ENCODE results near the gene YIF1A. TPM values are rescaled to one million over a fixed set of nuclear protein-coding genes. Genes with fewer than 3 reads are reported as not detected.
"Not testable (repeated sequence)": the region's sequence is repeated elsewhere in the genome, so short reads cannot be mapped to it uniquely, and the experiment has no call there.

YIF1A gene
- polyA plus RNA-seq, 1 donor from 2014 or later: 51.2 TPM

- H3K27me3 ChIP-seq (ENCODE audit: insufficient read depth, low read depth, low read length): no peaks in the 10 kb centered on the region
- no peaks in the 10 kb centered on the region for H3F3A ChIP-seq (ENCODE audit: insufficient read depth, low read length, poor library complexity, severe bottlenecking)
- no peaks in the 10 kb centered on the region for H4K20me1 ChIP-seq (ENCODE audit: insufficient read depth)
- no peak overlapping the region for H3K27ac ChIP-seq (ENCODE audit: low read length)
- no peak overlapping the region for H2AFZ ChIP-seq (ENCODE audit: low read depth, low read length)
- no peak overlapping the region for H3K9ac ChIP-seq (ENCODE audit: low read length)
- no peaks in the 10 kb centered on the region for H3K36me3 ChIP-seq (ENCODE audit: insufficient read depth, low read length)
- no peak overlapping the region for H3K4me3 ChIP-seq (ENCODE audit: low read length)
- H3K79me2 ChIP-seq (replicated peaks; ENCODE audit: insufficient read depth, low read length): no peaks in the 10 kb centered on the region
- no peaks in the 10 kb centered on the region for H3K9me2 ChIP-seq (ENCODE audit: insufficient read depth, low read length)
- TF ChIP-seq EP300 (conservative IDR thresholded peaks at IDR 0.05; ENCODE audit: poor library complexity, severe bottlenecking): no peak
- no peak for TF ChIP-seq REST (IDR thresholded peaks at IDR 0.05; ENCODE audit: borderline replicate concordance)
- TF ChIP-seq TAF1 (IDR thresholded peaks at IDR 0.05; ENCODE audit: low read depth): no peak
- TF ChIP-seq EZH2 (IDR thresholded peaks at IDR 0.05; ENCODE audit: borderline replicate concordance, insufficient read depth, low read length, poor library complexity, severe bottlenecking): no peak
- no peak for TF ChIP-seq CTCF (IDR thresholded peaks at IDR 0.05; ENCODE audit: poor library complexity, severe bottlenecking)
- TF ChIP-seq POLR2AphosphoS5 (IDR thresholded peaks at IDR 0.05): no peak
- no peak for TF ChIP-seq RAD21 (conservative IDR thresholded peaks at IDR 0.05)
- TF ChIP-seq SMC3 (conservative IDR thresholded peaks at IDR 0.05; ENCODE audit: poor library complexity): no peak
- H3K4me2 ChIP-seq (ENCODE audit: low read length): no peak overlapping the region
- H3K9me3 ChIP-seq (ENCODE audit: low read length): no peaks in the 10 kb centered on the region
These were observed 32.7 kb upstream of the YIF1A start for GRCh38 chr11:66321606-66322005.

- H3K4me3 ChIP-seq (ENCODE audit: low read length); H3K27me3 ChIP-seq (ENCODE audit: insufficient read depth, low read depth, low read length); H3K79me2 ChIP-seq (replicated peaks; ENCODE audit: insufficient read depth, low read length): not testable (repeated sequence)
These were observed 31.8 kb upstream of the YIF1A start for GRCh38 chr11:66320748-66321147.

GRCh38 chr11:66320289-66320688, 31.3 kb upstream of the YIF1A start:
- H3K4me3 ChIP-seq (ENCODE audit: low read length); H3K9me3 ChIP-seq (ENCODE audit: low read length); H3K4me2 ChIP-seq (ENCODE audit: low read length); H3K27me3 ChIP-seq (ENCODE audit: insufficient read depth, low read depth, low read length); H3K9me2 ChIP-seq (ENCODE audit: insufficient read depth, low read length); H3K79me2 ChIP-seq (replicated peaks; ENCODE audit: insufficient read depth, low read length); H2AFZ ChIP-seq (ENCODE audit: low read depth, low read length); H4K20me1 ChIP-seq (ENCODE audit: insufficient read depth); H3K9ac ChIP-seq (ENCODE audit: low read length); H3F3A ChIP-seq (ENCODE audit: insufficient read depth, low read length, poor library complexity, severe bottlenecking); H3K27ac ChIP-seq (ENCODE audit: low read length); H3K36me3 ChIP-seq (ENCODE audit: insufficient read depth, low read length): not testable (repeated sequence)

More at GRCh38 chr11:66320748-66321147, 31.8 kb upstream of the YIF1A start:
- not testable (repeated sequence) for H3K4me2 ChIP-seq (ENCODE audit: low read length); H3K9me2 ChIP-seq (ENCODE audit: insufficient read depth, low read length); H3K27ac ChIP-seq (ENCODE audit: low read length); H3F3A ChIP-seq (ENCODE audit: insufficient read depth, low read length, poor library complexity, severe bottlenecking); H2AFZ ChIP-seq (ENCODE audit: low read depth, low read length); H3K9me3 ChIP-seq (ENCODE audit: low read length); H3K36me3 ChIP-seq (ENCODE audit: insufficient read depth, low read length); H4K20me1 ChIP-seq (ENCODE audit: insufficient read depth); H3K9ac ChIP-seq (ENCODE audit: low read length)

All from neural cell (in vitro differentiated cells).